ENCODE results near the gene POU3F1.

The POU3F1 gene

GRCh38 chr1:38083541-38083940, 36.9 kb upstream of the POU3F1 start:
- Mint-ChIP-seq H3K9me3 (no peaks in the 10 kb centered on the region), H3K4me3 (no peak overlapping the region), H3K4me1 (ENCODE audit: low read depth) (no peaks in the 10 kb centered on the region), H3K27me3 (no peaks in the 10 kb centered on the region), H3K27ac (no peak overlapping the region), H3K36me3 (ENCODE audit: low read depth) (no peaks in the 10 kb centered on the region)
- intact Hi-C loops (cut with micrococcal nuclease), result no loop called here

GRCh38 chr1:38082769-38083263, 36.2 kb upstream of the POU3F1 start:
- no peaks in the 10 kb centered on the region for H3K27me3 Mint-ChIP-seq
- intact Hi-C loops (cut with micrococcal nuclease), result no loop called here

GRCh38 chr1:38079019-38079418, 32.4 kb upstream of the POU3F1 start:
- no peak overlapping the region for H3K27ac Mint-ChIP-seq
- H3K9me3 Mint-ChIP-seq, result no peaks in the 10 kb centered on the region
- no peaks in the 10 kb centered on the region for H3K36me3 Mint-ChIP-seq (ENCODE audit: low read depth)
- peaks cover 3% of the 10 kb centered on the region for H3K27me3 Mint-ChIP-seq
- no peaks in the 10 kb centered on the region for H3K4me1 Mint-ChIP-seq (ENCODE audit: low read depth)
- intact Hi-C loops (cut with micrococcal nuclease), result no loop called here
- H3K4me3 Mint-ChIP-seq, result no peak overlapping the region

More at GRCh38 chr1:38082769-38083263, 36.2 kb upstream of the POU3F1 start:
- H3K27ac Mint-ChIP-seq, result no peak overlapping the region
- no peaks in the 10 kb centered on the region for H3K4me1 Mint-ChIP-seq (ENCODE audit: low read depth)
- H3K9me3 Mint-ChIP-seq, result no peaks in the 10 kb centered on the region
- H3K36me3 Mint-ChIP-seq (ENCODE audit: low read depth), result no peaks in the 10 kb centered on the region
- no peak overlapping the region for H3K4me3 Mint-ChIP-seq

GRCh38 chr1:38077523-38078147, 31.0 kb upstream of the POU3F1 start:
- Mint-ChIP-seq H3K36me3 (ENCODE audit: low read depth) (no peaks in the 10 kb centered on the region), H3K27ac (no peak overlapping the region), H3K27me3 (peaks cover 7% of the 10 kb centered on the region), H3K9me3 (no peaks in the 10 kb centered on the region), H3K4me3 (no peak overlapping the region), H3K4me1 (ENCODE audit: low read depth) (no peaks in the 10 kb centered on the region)
- intact Hi-C loops (cut with micrococcal nuclease), result no loop called here

GRCh38 chr1:38076455-38076854, 29.9 kb upstream of the POU3F1 start:
- Mint-ChIP-seq H3K9me3 (no peaks in the 10 kb centered on the region), H3K36me3 (ENCODE audit: low read depth) (no peaks in the 10 kb centered on the region), H3K27me3 (peaks cover 8% of the 10 kb centered on the region), H3K4me1 (ENCODE audit: low read depth) (no peaks in the 10 kb centered on the region), H3K4me3 (no peak overlapping the region), H3K27ac (no peak overlapping the region)
- intact Hi-C loops (cut with micrococcal nuclease), result no loop called here

- no peak overlapping the region for H3K27ac Mint-ChIP-seq
- H3K4me1 Mint-ChIP-seq (ENCODE audit: low read depth), result no peaks in the 10 kb centered on the region
- H3K36me3 Mint-ChIP-seq (ENCODE audit: low read depth), result no peaks in the 10 kb centered on the region
- H3K9me3 Mint-ChIP-seq, result no peaks in the 10 kb centered on the region
- intact Hi-C loops (cut with micrococcal nuclease), result no loop called here
- no peak overlapping the region for H3K4me3 Mint-ChIP-seq
- peaks cover 10% of the 10 kb centered on the region for H3K27me3 Mint-ChIP-seq
Observed at GRCh38 chr1:38076038-38076437, 29.4 kb upstream of the POU3F1 start.

GRCh38 chr1:38075191-38075590, 28.6 kb upstream of the POU3F1 start:
- Mint-ChIP-seq H3K4me1 (ENCODE audit: low read depth) (no peaks in the 10 kb centered on the region), H3K36me3 (ENCODE audit: low read depth) (no peaks in the 10 kb centered on the region), H3K27me3 (peaks cover 14% of the 10 kb centered on the region), H3K9me3 (no peaks in the 10 kb centered on the region), H3K27ac (no peak overlapping the region), H3K4me3 (no peak overlapping the region)
- intact Hi-C loops (cut with micrococcal nuclease), result no loop called here

DNA sequence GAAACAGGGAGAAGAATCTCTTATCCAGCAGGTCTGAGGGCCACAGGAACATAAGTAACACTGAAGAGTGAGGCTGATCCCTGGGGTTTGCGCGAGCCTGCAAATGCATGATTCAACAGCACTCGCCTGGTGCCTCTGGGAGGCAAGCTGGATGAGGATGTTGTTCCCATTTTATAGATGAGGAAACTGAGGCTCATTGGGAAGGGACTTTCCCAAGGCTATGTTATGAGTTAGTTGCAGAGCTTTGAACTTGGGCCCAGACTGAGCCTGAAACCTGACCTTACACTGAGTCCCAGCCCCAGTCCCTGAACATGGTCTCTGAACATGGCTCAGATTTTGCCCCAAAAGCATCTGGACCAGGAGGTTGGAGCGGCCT, 27.7 kb upstream of the POU3F1 start:
- peaks cover 16% of the 10 kb centered on the region for H3K27me3 Mint-ChIP-seq
- no peaks in the 10 kb centered on the region for H3K36me3 Mint-ChIP-seq (ENCODE audit: low read depth)
- no peak overlapping the region for H3K27ac Mint-ChIP-seq
- H3K4me3 Mint-ChIP-seq, result no peak overlapping the region
- H3K9me3 Mint-ChIP-seq, result no peaks in the 10 kb centered on the region
- intact Hi-C loops (cut with micrococcal nuclease), result no loop called here
- no peaks in the 10 kb centered on the region for H3K4me1 Mint-ChIP-seq (ENCODE audit: low read depth)

DNA sequence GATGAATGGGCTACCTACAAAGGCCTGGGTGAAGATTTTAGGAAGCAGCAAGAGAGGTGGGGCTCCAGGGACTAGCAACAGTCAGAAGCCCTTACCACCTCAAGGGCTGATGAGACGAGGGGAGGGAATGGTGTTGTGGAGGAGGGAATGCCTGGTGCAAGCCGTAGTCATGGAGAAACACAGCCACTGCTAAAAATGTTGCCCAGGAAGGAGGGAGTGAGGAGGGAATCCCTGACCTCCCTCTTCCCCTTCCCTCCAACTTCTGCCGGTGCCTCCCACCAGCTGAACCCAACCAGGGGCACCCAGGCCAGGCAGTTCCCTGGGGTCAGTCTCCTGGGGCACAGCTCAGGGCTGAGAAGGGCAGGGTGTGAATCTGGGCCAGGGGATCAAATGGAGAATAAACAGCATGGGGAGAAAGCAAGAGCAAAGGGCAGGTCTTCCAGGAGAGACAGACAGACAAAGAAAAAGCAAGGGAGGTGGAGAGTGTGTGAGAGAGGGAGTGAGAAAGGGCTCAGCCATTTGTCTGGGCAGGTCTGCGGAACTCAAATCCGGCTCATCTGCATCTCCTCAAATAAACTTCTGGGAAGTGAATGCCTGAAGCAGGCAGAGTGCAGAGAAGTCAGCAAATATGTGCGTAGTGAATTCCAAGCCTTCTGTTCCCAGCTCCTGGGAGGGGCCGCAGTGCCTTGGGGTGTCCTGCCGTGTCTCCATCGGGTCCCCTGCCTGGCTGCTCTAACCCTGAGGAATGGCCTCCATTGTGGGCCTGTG, 27.1 kb upstream of the POU3F1 start:
- peaks cover 16% of the 10 kb centered on the region for H3K27me3 Mint-ChIP-seq
- no peak overlapping the region for H3K4me3 Mint-ChIP-seq
- intact Hi-C loops (cut with micrococcal nuclease), result no loop called here
- H3K36me3 Mint-ChIP-seq (ENCODE audit: low read depth), result no peaks in the 10 kb centered on the region
- H3K4me1 Mint-ChIP-seq (ENCODE audit: low read depth), result no peaks in the 10 kb centered on the region
- no peaks in the 10 kb centered on the region for H3K9me3 Mint-ChIP-seq
- no peak overlapping the region for H3K27ac Mint-ChIP-seq

- no peak overlapping the region for H3K4me3 Mint-ChIP-seq
Observed at GRCh38 chr1:38072858-38073257, 26.3 kb upstream of the POU3F1 start.

DNA sequence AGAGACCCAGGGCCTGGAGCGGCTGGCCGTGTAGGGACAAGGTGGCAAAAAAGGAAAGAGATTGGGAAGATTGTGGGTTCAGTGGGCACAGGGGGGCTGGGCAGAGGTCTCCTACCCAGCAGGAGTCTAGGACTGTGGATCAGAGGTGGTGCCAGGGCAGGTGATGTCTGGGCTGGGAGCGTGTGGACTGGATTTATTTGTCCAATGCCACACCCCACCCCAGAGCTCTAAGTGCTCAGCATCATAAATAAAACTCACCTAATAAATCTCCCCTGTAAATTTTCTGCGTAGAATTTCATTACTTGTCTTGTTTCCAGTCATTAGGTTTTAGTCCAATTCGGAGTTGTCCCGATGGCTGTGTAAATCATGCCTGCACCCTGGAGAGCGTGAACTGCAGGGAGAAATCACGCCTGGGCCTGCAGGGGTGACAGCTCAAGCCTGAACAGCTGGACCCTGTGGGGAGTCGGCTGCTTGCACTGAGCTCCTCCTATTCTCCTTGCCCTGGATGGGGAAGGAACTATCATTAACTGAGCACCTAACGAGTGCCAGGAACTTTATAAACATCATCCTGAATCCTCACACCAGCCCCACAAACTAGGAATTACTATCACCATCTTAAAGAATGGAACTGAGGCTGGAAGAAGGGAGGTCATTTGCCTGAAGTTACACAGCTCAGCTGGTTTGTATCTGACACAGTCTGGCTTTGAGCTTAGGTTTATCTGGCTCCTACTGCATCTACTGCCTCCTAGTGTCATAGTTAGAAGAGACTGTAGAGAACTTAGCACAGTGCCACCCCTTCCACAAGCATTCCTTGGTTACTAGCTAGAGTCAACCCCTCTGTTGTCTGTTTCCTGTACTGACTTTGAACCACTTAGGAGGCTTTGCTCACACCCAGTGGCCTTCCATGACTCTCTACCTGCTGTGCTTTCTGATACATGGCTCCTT, 25.0 kb upstream of the POU3F1 start:
- intact Hi-C loops (cut with micrococcal nuclease), result no loop called here
- Mint-ChIP-seq H3K36me3 (ENCODE audit: low read depth) (no peaks in the 10 kb centered on the region), H3K4me3 (no peak overlapping the region), H3K4me1 (ENCODE audit: low read depth) (no peaks in the 10 kb centered on the region), H3K27ac (no peak overlapping the region), H3K9me3 (no peaks in the 10 kb centered on the region), H3K27me3 (peaks cover 24% of the 10 kb centered on the region)

More at GRCh38 chr1:38072858-38073257, 26.3 kb upstream of the POU3F1 start:
- no peaks in the 10 kb centered on the region for H3K4me1 Mint-ChIP-seq (ENCODE audit: low read depth)
- intact Hi-C loops (cut with micrococcal nuclease), result no loop called here
- H3K27ac Mint-ChIP-seq, result no peak overlapping the region
- no peaks in the 10 kb centered on the region for H3K9me3 Mint-ChIP-seq
- H3K27me3 Mint-ChIP-seq, result peaks cover 20% of the 10 kb centered on the region
- H3K36me3 Mint-ChIP-seq (ENCODE audit: low read depth), result no peaks in the 10 kb centered on the region

DNA sequence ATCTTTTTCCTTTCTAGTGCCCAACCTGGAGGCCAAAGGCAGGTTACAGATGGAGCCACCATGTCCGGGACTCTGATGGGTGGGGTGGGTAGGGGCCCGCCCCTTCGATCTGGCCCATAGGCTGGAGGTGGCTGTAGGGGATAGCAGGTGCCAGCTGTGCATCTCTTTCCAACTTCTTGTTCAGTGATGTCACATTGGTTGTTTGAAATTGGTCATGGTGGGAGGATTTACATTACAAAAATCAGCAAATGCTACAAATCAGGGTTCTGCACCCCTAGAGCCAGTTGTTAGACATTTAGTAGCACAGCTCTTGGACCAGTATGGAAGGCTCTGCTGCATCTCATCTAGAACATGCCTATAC, 22.4 kb upstream of the POU3F1 start:
- H3K27me3 Mint-ChIP-seq, result peaks cover 20% of the 10 kb centered on the region
- intact Hi-C loops (cut with micrococcal nuclease), result no loop called here
- H3K4me3 Mint-ChIP-seq, result no peak overlapping the region
- H3K9me3 Mint-ChIP-seq, result no peaks in the 10 kb centered on the region
- no peak overlapping the region for H3K27ac Mint-ChIP-seq
- H3K36me3 Mint-ChIP-seq (ENCODE audit: low read depth), result no peaks in the 10 kb centered on the region
- H3K4me1 Mint-ChIP-seq (ENCODE audit: low read depth), result no peaks in the 10 kb centered on the region

DNA sequence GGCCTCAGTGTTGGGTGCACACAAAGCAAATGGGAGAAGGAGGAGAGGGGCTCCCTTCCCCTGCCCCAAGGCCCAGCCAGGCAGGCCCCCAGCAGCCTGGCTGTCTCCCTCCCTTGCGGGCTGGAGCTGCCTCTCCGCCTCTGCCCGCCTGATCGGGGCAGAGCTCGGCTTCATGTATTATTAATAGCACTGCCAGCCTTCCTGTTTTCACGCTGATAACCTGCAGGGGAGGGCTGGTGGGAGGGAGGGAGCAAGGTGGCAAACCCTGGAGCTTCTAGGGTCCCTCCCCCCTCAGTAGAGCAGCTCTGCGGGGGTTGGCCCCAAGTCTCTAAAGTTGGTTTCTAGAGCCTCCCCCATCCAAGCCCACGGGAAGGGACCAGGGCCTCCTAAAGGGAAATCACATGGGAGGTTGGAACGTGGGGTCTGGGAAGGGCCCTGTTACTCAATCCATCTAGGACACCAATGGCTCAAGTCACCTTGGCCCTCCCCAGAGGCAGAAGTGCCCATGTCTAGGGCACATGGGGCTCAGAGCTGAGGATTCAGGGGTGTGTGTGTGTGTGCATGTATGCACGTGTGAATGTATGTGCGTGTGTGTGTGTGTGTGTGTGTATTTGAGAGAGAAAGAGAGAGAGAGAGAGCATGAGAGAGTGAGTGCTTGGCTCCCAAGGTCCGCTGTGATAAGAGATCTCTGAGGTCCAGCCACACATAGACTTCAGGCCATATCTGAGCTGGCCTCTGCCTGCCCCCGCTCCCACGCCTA, 21.8 kb upstream of the POU3F1 start:
- no peak overlapping the region for H3K4me3 Mint-ChIP-seq
- peaks cover 19% of the 10 kb centered on the region for H3K27me3 Mint-ChIP-seq
- H3K4me1 Mint-ChIP-seq (ENCODE audit: low read depth), result no peaks in the 10 kb centered on the region
- no peaks in the 10 kb centered on the region for H3K36me3 Mint-ChIP-seq (ENCODE audit: low read depth)
- H3K9me3 Mint-ChIP-seq, result no peaks in the 10 kb centered on the region
- H3K27ac Mint-ChIP-seq, result no peak overlapping the region
- intact Hi-C loops (cut with micrococcal nuclease), result no loop called here

Measured in dendritic cell treated with granulocyte-macrophage colony-stimulating factor and Interleukin-4, amounts not matched to agents 40 ng/mL and 50 ng/mL, for 4 days (primary cell).